Lower leg skin (tissue), 3 donors: ENCODE data around the gene TMC7.

ENCODE experiments used
- POLR2A ChIP-seq, 2 donors: fragments of 450-650 bp; IDR thresholded peaks; one replicate each; pipeline ENCODE4 v1.6.1; 2016 to 2017; ENCODE audit warnings: antibody characterized with exemption in 2 of 2, mild to moderate bottlenecking in 1 of 2, moderate library complexity in 1 of 2
- TF ChIP-seq, protein P1 (sequence below), 3 donors: fragments of 450-650 bp; IDR thresholded peaks; one replicate each; pipeline ENCODE4 v1.5.1; 2016; ENCODE audit warnings: antibody characterized with exemption in 3 of 3, mild to moderate bottlenecking in 3 of 3, moderate library complexity in 2 of 3

DNA sequence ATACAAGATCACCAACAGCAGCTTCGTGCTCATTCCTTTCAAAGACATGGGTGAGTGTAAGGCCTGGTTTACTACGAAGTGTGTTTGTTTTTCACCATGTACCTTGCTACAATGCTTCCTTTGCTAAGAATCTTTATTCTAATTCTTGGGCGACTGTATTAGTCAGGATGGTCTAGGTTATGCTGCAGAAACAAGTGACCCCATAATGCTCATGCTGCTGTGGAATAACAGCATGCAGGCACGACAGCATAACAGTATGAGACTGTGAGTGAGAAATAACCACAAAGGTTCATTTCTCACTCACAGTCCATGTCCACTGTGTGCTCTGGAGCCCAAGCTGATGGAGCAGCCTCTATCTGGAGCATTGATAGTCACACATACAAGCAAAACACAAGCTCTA lies 38.0 kb downstream of the TMC7 start:
- TF ChIP-seq, protein P1, sequence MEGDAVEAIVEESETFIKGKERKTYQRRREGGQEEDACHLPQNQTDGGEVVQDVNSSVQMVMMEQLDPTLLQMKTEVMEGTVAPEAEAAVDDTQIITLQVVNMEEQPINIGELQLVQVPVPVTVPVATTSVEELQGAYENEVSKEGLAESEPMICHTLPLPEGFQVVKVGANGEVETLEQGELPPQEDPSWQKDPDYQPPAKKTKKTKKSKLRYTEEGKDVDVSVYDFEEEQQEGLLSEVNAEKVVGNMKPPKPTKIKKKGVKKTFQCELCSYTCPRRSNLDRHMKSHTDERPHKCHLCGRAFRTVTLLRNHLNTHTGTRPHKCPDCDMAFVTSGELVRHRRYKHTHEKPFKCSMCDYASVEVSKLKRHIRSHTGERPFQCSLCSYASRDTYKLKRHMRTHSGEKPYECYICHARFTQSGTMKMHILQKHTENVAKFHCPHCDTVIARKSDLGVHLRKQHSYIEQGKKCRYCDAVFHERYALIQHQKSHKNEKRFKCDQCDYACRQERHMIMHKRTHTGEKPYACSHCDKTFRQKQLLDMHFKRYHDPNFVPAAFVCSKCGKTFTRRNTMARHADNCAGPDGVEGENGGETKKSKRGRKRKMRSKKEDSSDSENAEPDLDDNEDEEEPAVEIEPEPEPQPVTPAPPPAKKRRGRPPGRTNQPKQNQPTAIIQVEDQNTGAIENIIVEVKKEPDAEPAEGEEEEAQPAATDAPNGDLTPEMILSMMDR (IDR thresholded peaks at IDR 0.05), result no peak
- TF ChIP-seq POLR2A (IDR thresholded peaks at IDR 0.05), result no peak
